Pancreas (tissue), 10 donors: Measurements from ENCODE around the gene ORC2. TPM values are rescaled to one million over a fixed set of nuclear protein-coding genes. Genes with fewer than 3 reads are reported as not detected.

ENCODE experiments used
- ATAC-seq, 4 donors: fragments of 200-7000 bp; cut with Tn5 transposase; one replicate each; pipeline versions ENCODE4 v1.8.0 to v1.9.1; 2020; ENCODE audit warnings: mild to moderate bottlenecking in 4 of 4, moderate library complexity in 4 of 4
- DNase-seq, 6 donors: peaks; one replicate each; pipeline ENCODE4 v3.0.0-alpha.2; 2020
- FAIRE-seq: peaks from 2 replicates; lab custom pipeline; 2012; peaks lifted over from hg19 to GRCh38; lab: Jason Lieb, UNC
- H3K27ac ChIP-seq, 4 donors: fragments of 200-600 bp; sonication (generic); 1 replicate in 3 of 4; 2 replicates in 1 of 4; pipeline versions ENCODE4 v1.5.0 to v1.8.0; 2020
- H3K27me3 ChIP-seq, 4 donors: fragments of 200-600 bp; one replicate each; pipeline ENCODE4 v1.8.0; 2021
- H3K36me3 ChIP-seq, 3 donors: fragments of 200-600 bp; sonication (generic) in 1 of 3; one replicate each; pipeline versions ENCODE4 v1.5.0 to v1.8.0; 2020 to 2021
- H3K4me1 ChIP-seq, 3 donors: fragments of 200-600 bp; one replicate each; pipeline ENCODE4 v1.8.0; 2021
- H3K4me3 ChIP-seq, 4 donors: fragments of 200-600 bp; sonication (generic) in 2 of 4; one replicate each; pipeline versions ENCODE4 v1.5.0 to v1.8.0; 2020 to 2021
- H3K9me3 ChIP-seq, 4 donors: fragments of 200-600 bp; one replicate each; pipeline ENCODE4 v1.8.0; 2021
- CTCF ChIP-seq, 4 donors: fragments of 200-600 bp; sonication (generic) in 3 of 4; IDR thresholded peaks; one replicate each; pipeline versions ENCODE4 v1.5.0 to v1.8.0; 2021; ENCODE audit warnings: antibody characterized with exemption in 4 of 4
- WGBS, 2 donors: extraction: QIAGEN DNeasy Blood & Tissue Kit; methylation state at CpG; one replicate each; pipeline ENCODE4 v1.1.7; 2013; 5-methylcytosine and 5-hydroxymethylcytosine counted together
- intact Hi-C, 3 donors: fragments of 100-400 bp; cut with DNase I; formaldehyde crosslinking; loops; one replicate each; pipeline versions ENCODE4 v1.11.1 to v1.14.2; 2022
- polyA plus RNA-seq, 2 donors: library from polyadenylated mRNA; stranded (reverse); fragments of 200-250 nt; gene quantifications; one replicate each; pipeline ENCODE4 v1.2.3, GENCODE V29; 2013
- total RNA-seq, 6 donors: library from RNA; stranded (reverse); fragmentation: NEBNext Ultra II Directional in 4 of 6; extraction: Animal tissue kit (Norgen Biotek cat#: 25700) in 4 of 6; gene quantifications; one replicate each; pipeline versions ENCODE4 v1.2.1 to v1.2.4, GENCODE V29; 2021 to 2023
- donor health status: healthy with polysubstance abuse.
- donor health status: DM: no; HTN: no; CAD: no; lungs with moderate emphysema.
- donor health status: DM: no; HTN: no; CAD: no.
- donor health status: control.
- donor health status: control.
- donor health status: Bipolar disorder and iron deficiency.
- donor health status: DM: yes; HTN: yes; CAD: no.
- donor health status: DM: no; HTN: no; CAD: no.
- donor health status: DM: no; HTN: no; CAD: no.
- donor health status: DM: yes; HTN: yes; CAD: no.

ORC2 gene
- total and polyA plus RNA-seq, 8 donors, result 9.2 to 17.8 (median 13.0) TPM

- no peak for ATAC-seq
Observed at GRCh38 chr2:200871151-200871550, 92.3 kb downstream of the ORC2 start.

GRCh38 chr2:200869014-200869413 lies 94.4 kb downstream of the ORC2 start:
- FAIRE-seq, result no peak
- Histone ChIP-seq H3K36me3 (no peaks in the 10 kb centered on the region), H3K4me1 (peaks cover 0 to 10% (median 5%) of the 10 kb centered on the region in 3 donors), H3K27ac (no peak overlapping the region), H3K27me3 (no peaks in the 10 kb centered on the region), H3K4me3 (no peak overlapping the region), H3K9me3 (no peaks in the 10 kb centered on the region)
- DNase-seq, result no peak
- ATAC-seq, result no peak
- intact Hi-C loops, result no loop called here
- no peak for TF ChIP-seq CTCF (IDR thresholded peaks at IDR 0.05)
- 89 to 92% methylated on average over 2 of the region's 2 CpGs for WGBS, 2 donors

More at GRCh38 chr2:200871151-200871550, 92.3 kb downstream of the ORC2 start:
- Histone ChIP-seq H3K36me3 (peaks cover 0 to 14% (median 13%) of the 10 kb centered on the region in 3 donors), H3K27me3 (no peaks in the 10 kb centered on the region), H3K9me3 (no peaks in the 10 kb centered on the region), H3K27ac (no peak overlapping the region), H3K4me3 (no peak overlapping the region), H3K4me1 (peaks cover 0 to 5% (median 0%) of the 10 kb centered on the region in 3 donors)
- WGBS, 2 donors, result 67 to 75% methylated on average over 3 of the region's 3 CpGs
- DNase-seq (no peak), FAIRE-seq (no peak)
- TF ChIP-seq CTCF (IDR thresholded peaks at IDR 0.05), result no peak
- intact Hi-C loops, result no loop called here

- WGBS, 2 donors, result 0 to 1% methylated on average over 87 to 89 of the region's 89 CpGs
- DNase-seq (peak; percentile 95 to 99 (median 95)), FAIRE-seq (no peak), ATAC-seq (peak; percentile 83 to 90 (median 88))
- TF ChIP-seq CTCF (IDR thresholded peaks at IDR 0.05), result no peak
- intact Hi-C loops, result no loop called here
- no peaks in the 10 kb centered on the region for H3K27me3 ChIP-seq
- peak within 1 kb of the TSS; percentile 68 to 88 (median 80) for H3K4me3 ChIP-seq
- no peaks in the 10 kb centered on the region for H3K9me3 ChIP-seq
- peaks cover 0 to 31% (median 19%) of the 10 kb centered on the region in 3 donors for H3K4me1 ChIP-seq
- H3K27ac ChIP-seq, result peak within 1 kb of the TSS; percentile 99 to 100 (median 100)
- H3K36me3 ChIP-seq, result peaks cover 0 to 9% (median 4%) of the 10 kb centered on the region in 3 donors
Observed at GRCh38 chr2:200864176-200865034, 99.1 kb downstream of the ORC2 start, which contains the start of gene CLK1. Gene CLK1, minus strand, starts transcription at chr2:200864658. Its CDS starts 2,796 bp downstream, at chr2:200861862.

- DNase-seq (peak in 1 of 6 donors; percentile 28), ATAC-seq (peak; percentile 4 to 16 (median 7)), FAIRE-seq (no peak)
- peak overlapping the region; percentile 99 to 100 (median 100) for H3K27ac ChIP-seq
- peak overlapping the region; percentile 68 to 88 (median 80) for H3K4me3 ChIP-seq
- no peak for TF ChIP-seq CTCF (IDR thresholded peaks at IDR 0.05)
- H3K9me3 ChIP-seq, result no peaks in the 10 kb centered on the region
- intact Hi-C loops, result no loop called here
- H3K27me3 ChIP-seq, result no peaks in the 10 kb centered on the region
- peaks cover 0 to 36% (median 25%) of the 10 kb centered on the region in 3 donors for H3K4me1 ChIP-seq
- peaks cover 0 to 15% (median 11%) of the 10 kb centered on the region in 3 donors for H3K36me3 ChIP-seq
- 0% methylated on average over 19 of the region's 19 CpGs for WGBS, 2 donors
Observed at GRCh38 chr2:200863782-200864175, 99.7 kb downstream of the ORC2 start.
